ENCODE measurements around the gene ZSWIM9.
"Not testable (repeated sequence)": the region's sequence is repeated elsewhere in the genome, so short reads cannot be mapped to it uniquely, and the experiment has no call there.

The ZSWIM9 gene

GRCh38 chr19:48237057-48237456 is 66.6 kb downstream of the ZSWIM9 start:
- no peak for TF ChIP-seq EZH2phosphoT487 (IDR thresholded peaks at IDR 0.05; ENCODE audit: low read depth)
- TF ChIP-seq, protein P1, sequence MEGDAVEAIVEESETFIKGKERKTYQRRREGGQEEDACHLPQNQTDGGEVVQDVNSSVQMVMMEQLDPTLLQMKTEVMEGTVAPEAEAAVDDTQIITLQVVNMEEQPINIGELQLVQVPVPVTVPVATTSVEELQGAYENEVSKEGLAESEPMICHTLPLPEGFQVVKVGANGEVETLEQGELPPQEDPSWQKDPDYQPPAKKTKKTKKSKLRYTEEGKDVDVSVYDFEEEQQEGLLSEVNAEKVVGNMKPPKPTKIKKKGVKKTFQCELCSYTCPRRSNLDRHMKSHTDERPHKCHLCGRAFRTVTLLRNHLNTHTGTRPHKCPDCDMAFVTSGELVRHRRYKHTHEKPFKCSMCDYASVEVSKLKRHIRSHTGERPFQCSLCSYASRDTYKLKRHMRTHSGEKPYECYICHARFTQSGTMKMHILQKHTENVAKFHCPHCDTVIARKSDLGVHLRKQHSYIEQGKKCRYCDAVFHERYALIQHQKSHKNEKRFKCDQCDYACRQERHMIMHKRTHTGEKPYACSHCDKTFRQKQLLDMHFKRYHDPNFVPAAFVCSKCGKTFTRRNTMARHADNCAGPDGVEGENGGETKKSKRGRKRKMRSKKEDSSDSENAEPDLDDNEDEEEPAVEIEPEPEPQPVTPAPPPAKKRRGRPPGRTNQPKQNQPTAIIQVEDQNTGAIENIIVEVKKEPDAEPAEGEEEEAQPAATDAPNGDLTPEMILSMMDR (IDR thresholded peaks at IDR 0.05; ENCODE audit: low read depth, low read length) = no peak
- H3K36me3 ChIP-seq (replicated peaks; ENCODE audit: low read depth, low read length) = peaks cover 19% of the 10 kb centered on the region
- H3K27ac ChIP-seq (ENCODE audit: low read length) = no peak overlapping the region
- no peaks in the 10 kb centered on the region for H4K20me1 ChIP-seq (ENCODE audit: insufficient read depth, low read length)
- no peaks in the 10 kb centered on the region for H3K27me3 ChIP-seq (ENCODE audit: low read depth, low read length)
- H3K9me3 ChIP-seq (ENCODE audit: insufficient read depth, low read length) = no peaks in the 10 kb centered on the region
- H3K4me3 ChIP-seq (ENCODE audit: low read length) = no peak overlapping the region
- no peak overlapping the region for H2AFZ ChIP-seq (ENCODE audit: low read depth, low read length)
- peaks cover 3% of the 10 kb centered on the region; the same call in 1 of the 2 replicates for H3K4me1 ChIP-seq (ENCODE audit: low read length)
- H3K9ac ChIP-seq (ENCODE audit: low read length) = no peak overlapping the region
- no peaks in the 10 kb centered on the region for H3K79me2 ChIP-seq (ENCODE audit: low read length)
- no peak overlapping the region for H3K4me2 ChIP-seq (ENCODE audit: low read length)

DNA sequence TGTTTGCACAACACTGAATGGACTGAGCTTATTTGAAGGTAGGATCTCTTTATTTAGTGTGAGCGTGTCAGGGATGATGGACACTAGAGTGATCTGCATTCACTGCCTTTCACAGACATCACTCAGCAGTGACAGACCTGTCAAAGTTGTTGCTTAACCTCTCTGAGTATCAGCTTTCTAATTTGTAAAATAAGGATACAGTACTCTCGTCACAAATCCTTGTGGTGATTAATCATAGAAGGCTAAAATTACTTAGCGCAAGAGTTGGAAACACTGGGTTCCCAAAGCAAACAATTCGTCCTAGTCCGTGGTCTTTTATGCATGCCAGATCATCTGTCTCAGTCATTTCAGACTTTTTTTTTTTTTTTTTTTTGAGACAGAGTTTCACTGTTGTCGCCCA is 68.6 kb downstream of the ZSWIM9 start:
- H3K9me3 ChIP-seq (ENCODE audit: insufficient read depth, low read length) = no peaks in the 10 kb centered on the region
- H3K4me2 ChIP-seq (ENCODE audit: low read length) = no peak overlapping the region
- no peak overlapping the region for H2AFZ ChIP-seq (ENCODE audit: low read depth, low read length)
- H3K36me3 ChIP-seq (replicated peaks; ENCODE audit: low read depth, low read length) = peaks cover 19% of the 10 kb centered on the region
- no peak for TF ChIP-seq EZH2phosphoT487 (IDR thresholded peaks at IDR 0.05; ENCODE audit: low read depth)
- peaks cover 3% of the 10 kb centered on the region; the same call in 1 of the 2 replicates for H3K4me1 ChIP-seq (ENCODE audit: low read length)
- H3K79me2 ChIP-seq (ENCODE audit: low read length) = no peaks in the 10 kb centered on the region
- H4K20me1 ChIP-seq (ENCODE audit: insufficient read depth, low read length) = no peaks in the 10 kb centered on the region
- H3K4me3 ChIP-seq (ENCODE audit: low read length) = no peak overlapping the region
- H3K27me3 ChIP-seq (ENCODE audit: low read depth, low read length) = no peaks in the 10 kb centered on the region
- H3K9ac ChIP-seq (ENCODE audit: low read length) = no peak overlapping the region
- H3K27ac ChIP-seq (ENCODE audit: low read length) = no peak overlapping the region

DNA sequence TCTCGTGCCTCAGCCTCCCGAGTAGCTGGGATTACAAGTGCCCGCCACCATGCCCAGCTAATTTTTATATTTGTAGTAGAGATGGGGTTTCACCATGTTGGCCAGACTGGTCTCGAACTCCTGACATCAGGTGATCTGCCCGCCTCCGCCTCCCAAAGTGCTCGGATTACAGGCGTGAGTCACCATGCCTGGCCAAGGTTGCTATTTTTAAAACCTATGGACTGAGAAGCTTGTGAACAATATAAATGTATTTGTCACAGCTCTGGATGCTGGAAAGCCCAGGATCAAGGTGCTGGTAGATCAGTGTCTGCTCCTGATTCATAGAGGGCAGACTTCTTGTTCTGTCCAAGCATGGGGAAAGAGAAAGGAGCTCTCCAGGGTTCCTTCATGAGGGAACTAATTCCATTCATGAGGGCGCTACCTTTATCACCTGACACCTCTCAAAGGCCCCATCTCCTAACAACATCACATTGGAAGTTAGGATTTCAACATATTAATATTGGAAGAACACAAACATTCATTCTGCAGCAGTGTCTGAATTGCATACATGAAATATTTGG is 69.2 kb downstream of the ZSWIM9 start:
- H3K79me2 ChIP-seq (ENCODE audit: low read length) = no peaks in the 10 kb centered on the region
- peaks cover 19% of the 10 kb centered on the region for H3K36me3 ChIP-seq (replicated peaks; ENCODE audit: low read depth, low read length)
- peaks cover 3% of the 10 kb centered on the region; the same call in 1 of the 2 replicates for H3K4me1 ChIP-seq (ENCODE audit: low read length)
- TF ChIP-seq, protein P1 (IDR thresholded peaks at IDR 0.05; ENCODE audit: low read depth, low read length) = no peak
- TF ChIP-seq EZH2phosphoT487 (IDR thresholded peaks at IDR 0.05; ENCODE audit: low read depth) = no peak
- no peak overlapping the region for H3K27ac ChIP-seq (ENCODE audit: low read length)
- no peak overlapping the region for H3K9ac ChIP-seq (ENCODE audit: low read length)
- H3K9me3 ChIP-seq (ENCODE audit: insufficient read depth, low read length) = no peaks in the 10 kb centered on the region
- H3K27me3 ChIP-seq (ENCODE audit: low read depth, low read length) = no peaks in the 10 kb centered on the region
- H4K20me1 ChIP-seq (ENCODE audit: insufficient read depth, low read length) = no peaks in the 10 kb centered on the region
- no peak overlapping the region for H3K4me3 ChIP-seq (ENCODE audit: low read length)
- no peak overlapping the region for H3K4me2 ChIP-seq (ENCODE audit: low read length)
- no peak overlapping the region for H2AFZ ChIP-seq (ENCODE audit: low read depth, low read length)

DNA sequence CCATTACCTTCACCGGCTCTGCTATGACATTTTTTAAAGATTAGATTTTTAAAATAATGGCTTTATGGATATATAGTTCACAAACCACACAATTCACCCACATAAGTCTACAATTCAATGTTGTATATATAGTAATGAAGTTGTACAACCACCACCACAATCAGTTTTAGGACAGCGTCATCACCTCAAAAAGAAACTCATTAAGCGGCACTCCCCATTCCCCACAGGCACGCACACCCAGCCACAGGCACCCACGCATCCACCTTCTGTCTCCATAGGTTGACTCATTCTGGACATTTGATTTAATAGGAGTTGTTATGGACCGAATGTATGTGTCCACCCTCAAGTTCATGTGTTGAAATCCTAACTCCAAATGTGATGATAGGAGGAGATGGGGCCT is 71.3 kb downstream of the ZSWIM9 start:
- H3K9me3 ChIP-seq (ENCODE audit: insufficient read depth, low read length); H3K4me3 ChIP-seq (ENCODE audit: low read length); H4K20me1 ChIP-seq (ENCODE audit: insufficient read depth, low read length); H3K27me3 ChIP-seq (ENCODE audit: low read depth, low read length); H3K79me2 ChIP-seq (ENCODE audit: low read length); H3K4me2 ChIP-seq (ENCODE audit: low read length); H3K9ac ChIP-seq (ENCODE audit: low read length); H3K4me1 ChIP-seq (ENCODE audit: low read length); H2AFZ ChIP-seq (ENCODE audit: low read depth, low read length); H3K27ac ChIP-seq (ENCODE audit: low read length): not testable (repeated sequence)
- peaks cover 21% of the 10 kb centered on the region for H3K36me3 ChIP-seq (replicated peaks; ENCODE audit: low read depth, low read length)

- H4K20me1 ChIP-seq (ENCODE audit: insufficient read depth, low read length) = no peaks in the 10 kb centered on the region
- TF ChIP-seq EZH2phosphoT487 (IDR thresholded peaks at IDR 0.05; ENCODE audit: low read depth) = no peak
- TF ChIP-seq, protein P1 (IDR thresholded peaks at IDR 0.05; ENCODE audit: low read depth, low read length) = no peak
- no peak overlapping the region for H3K4me3 ChIP-seq (ENCODE audit: low read length)
- no peaks in the 10 kb centered on the region for H3K9me3 ChIP-seq (ENCODE audit: insufficient read depth, low read length)
- peaks cover 22% of the 10 kb centered on the region for H3K36me3 ChIP-seq (replicated peaks; ENCODE audit: low read depth, low read length)
- no peak overlapping the region for H2AFZ ChIP-seq (ENCODE audit: low read depth, low read length)
- H3K9ac ChIP-seq (ENCODE audit: low read length) = no peak overlapping the region
- H3K4me1 ChIP-seq (ENCODE audit: low read length) = peaks cover 6% of the 10 kb centered on the region; the same call in 1 of the 2 replicates
- H3K27ac ChIP-seq (ENCODE audit: low read length) = no peak overlapping the region
- H3K4me2 ChIP-seq (ENCODE audit: low read length) = 0 out of 2 replicates have a peak overlapping the region, but pooled peaks have one; percentile 24
- no peaks in the 10 kb centered on the region for H3K79me2 ChIP-seq (ENCODE audit: low read length)
- H3K27me3 ChIP-seq (ENCODE audit: low read depth, low read length) = no peaks in the 10 kb centered on the region
Observed at GRCh38 chr19:48244281-48244680, 73.8 kb downstream of the ZSWIM9 start.
